Measurements from ENCODE around the gene PRG2.

DNA sequence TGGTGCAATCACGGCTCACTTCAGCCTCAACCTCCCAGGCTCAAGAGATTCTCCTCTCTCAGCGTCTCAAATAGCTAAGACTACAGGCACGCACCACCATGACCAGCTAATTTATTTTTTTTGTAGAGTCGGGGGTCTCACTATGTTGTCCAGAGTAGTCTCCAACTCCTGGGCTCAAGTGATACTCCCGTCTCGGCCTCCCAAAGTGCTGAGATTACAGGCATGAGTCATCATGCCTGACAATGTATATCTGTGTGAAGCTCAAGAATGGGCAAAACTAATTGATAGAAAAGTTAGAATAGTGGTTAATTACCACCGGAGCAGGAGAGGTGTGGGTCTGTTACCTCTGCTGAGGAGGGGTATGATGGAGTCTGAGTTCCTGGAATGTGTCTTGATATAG lies 45.6 kb upstream of the PRG2 start:
- TF ChIP-seq, protein P1, sequence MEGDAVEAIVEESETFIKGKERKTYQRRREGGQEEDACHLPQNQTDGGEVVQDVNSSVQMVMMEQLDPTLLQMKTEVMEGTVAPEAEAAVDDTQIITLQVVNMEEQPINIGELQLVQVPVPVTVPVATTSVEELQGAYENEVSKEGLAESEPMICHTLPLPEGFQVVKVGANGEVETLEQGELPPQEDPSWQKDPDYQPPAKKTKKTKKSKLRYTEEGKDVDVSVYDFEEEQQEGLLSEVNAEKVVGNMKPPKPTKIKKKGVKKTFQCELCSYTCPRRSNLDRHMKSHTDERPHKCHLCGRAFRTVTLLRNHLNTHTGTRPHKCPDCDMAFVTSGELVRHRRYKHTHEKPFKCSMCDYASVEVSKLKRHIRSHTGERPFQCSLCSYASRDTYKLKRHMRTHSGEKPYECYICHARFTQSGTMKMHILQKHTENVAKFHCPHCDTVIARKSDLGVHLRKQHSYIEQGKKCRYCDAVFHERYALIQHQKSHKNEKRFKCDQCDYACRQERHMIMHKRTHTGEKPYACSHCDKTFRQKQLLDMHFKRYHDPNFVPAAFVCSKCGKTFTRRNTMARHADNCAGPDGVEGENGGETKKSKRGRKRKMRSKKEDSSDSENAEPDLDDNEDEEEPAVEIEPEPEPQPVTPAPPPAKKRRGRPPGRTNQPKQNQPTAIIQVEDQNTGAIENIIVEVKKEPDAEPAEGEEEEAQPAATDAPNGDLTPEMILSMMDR (IDR thresholded peaks at IDR 0.05): no peak
- no peak for TF ChIP-seq POLR2A (IDR thresholded peaks at IDR 0.05)
- TF ChIP-seq POLR2AphosphoS5 (IDR thresholded peaks at IDR 0.05): no peak
- no peak for TF ChIP-seq EP300 (IDR thresholded peaks at IDR 0.05)

Data from upper lobe of left lung (tissue), 4 donors.